ENCODE results near the gene LPAR5. TPM values are rescaled to one million over a fixed set of nuclear protein-coding genes. Genes with fewer than 3 reads are reported as not detected.
A peak's percentile ranks its signal among the peaks of the same experiment; 100 is the strongest.

LPAR5 gene
- total RNA-seq, 2 donors from 2014 or later = 3.1 to 4.5 TPM

DNA sequence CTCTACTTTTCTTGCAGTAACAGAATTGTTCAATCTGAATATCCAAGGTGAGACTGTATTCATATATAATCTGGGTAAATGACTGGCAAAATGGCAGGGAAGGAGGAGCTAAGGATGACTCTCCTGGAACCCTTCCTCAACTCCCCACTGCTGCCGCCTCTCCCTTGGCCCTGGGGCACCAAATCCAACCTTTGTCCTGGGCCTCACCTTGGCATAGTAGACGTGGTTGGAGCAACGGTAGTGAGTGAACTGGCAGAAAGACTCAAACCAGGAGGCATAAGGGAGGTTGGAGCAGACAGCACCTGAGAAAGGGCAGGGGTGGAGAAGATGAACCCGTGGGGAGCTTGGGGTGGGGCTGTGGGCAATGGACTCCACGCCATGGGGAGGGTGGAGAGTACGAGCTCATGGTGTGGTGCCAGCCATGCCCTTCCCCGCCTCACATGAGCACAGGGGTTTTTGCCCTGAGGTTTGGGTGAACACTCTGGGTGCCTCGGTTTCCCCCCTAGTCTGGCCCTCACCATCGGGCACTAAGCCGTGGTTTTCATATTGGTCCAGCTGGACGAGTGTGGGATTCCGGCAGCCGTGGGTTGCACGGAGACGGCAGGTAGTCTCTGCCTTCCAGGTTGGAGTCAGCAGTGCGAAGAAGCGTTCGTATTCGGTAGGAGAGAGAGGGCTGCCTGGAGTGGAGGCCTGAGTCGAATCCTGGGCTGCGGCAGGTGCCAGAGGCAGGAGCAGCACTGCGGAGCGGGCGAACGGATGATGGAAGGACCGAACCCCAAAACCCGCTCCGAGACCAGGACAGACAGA lies 10.7 kb upstream of the LPAR5 start:
- no peak overlapping the region for H3K27ac Mint-ChIP-seq
- peaks cover 3% of the 10 kb centered on the region for H3K27me3 Mint-ChIP-seq
- no peak for ATAC-seq (replicated peaks)
- peaks cover 6% of the 10 kb centered on the region for H3K9me3 Mint-ChIP-seq
- peaks cover 36% of the 10 kb centered on the region for H3K36me3 Mint-ChIP-seq (ENCODE audit: low read depth)
- peak overlapping the region; percentile 61 for H3K4me3 Mint-ChIP-seq
- H3K4me1 Mint-ChIP-seq = peaks cover 5% of the 10 kb centered on the region

DNA sequence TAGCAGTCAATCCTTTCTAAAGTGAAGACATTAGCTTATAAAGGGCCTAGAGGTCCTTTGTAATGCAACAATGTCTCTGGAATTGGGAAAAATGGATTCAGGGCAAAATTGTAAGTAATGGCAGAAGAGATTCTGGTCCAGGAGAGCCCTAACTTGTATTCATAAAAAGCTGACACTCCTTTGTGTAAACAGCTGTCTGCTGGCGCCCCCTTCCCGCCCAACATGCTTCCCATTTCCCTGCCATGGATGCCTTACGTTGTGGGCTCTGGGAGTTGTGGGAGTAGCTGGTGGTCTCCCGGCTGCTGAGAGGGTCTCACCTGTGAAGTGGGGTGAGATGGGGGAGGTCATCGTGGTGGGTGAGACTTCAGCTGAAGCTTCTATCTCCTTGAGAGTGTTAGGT lies 9.1 kb upstream of the LPAR5 start:
- peaks cover 5% of the 10 kb centered on the region for H3K4me1 Mint-ChIP-seq
- peaks cover 21% of the 10 kb centered on the region for H3K36me3 Mint-ChIP-seq (ENCODE audit: low read depth)
- H3K4me3 Mint-ChIP-seq = no peak overlapping the region
- peaks cover 3% of the 10 kb centered on the region for H3K27me3 Mint-ChIP-seq
- peaks cover 6% of the 10 kb centered on the region for H3K9me3 Mint-ChIP-seq
- no peak overlapping the region for H3K27ac Mint-ChIP-seq
- no peak for ATAC-seq (replicated peaks)

DNA sequence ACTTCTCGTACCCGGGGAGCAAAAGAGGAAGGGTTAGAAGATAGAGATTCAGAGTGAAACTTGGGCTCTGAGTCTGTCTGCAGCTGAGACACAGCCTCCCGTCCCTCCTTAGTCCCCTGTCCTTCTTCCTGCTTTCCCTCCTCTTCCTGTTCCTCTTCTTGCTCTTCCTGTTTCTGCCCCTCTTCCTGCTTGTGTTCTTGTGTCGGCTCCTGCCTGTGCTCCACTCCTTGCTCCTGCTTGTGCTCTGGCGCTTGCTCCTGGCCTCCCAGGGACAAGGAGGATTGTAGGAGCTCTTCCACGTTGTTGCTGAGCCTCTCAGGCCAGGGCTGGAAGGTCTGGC lies 8.5 kb upstream of the LPAR5 start:
- Mint-ChIP-seq H3K4me1 (peaks cover 5% of the 10 kb centered on the region), H3K9me3 (peaks cover 6% of the 10 kb centered on the region), H3K27ac (no peak overlapping the region), H3K4me3 (no peak overlapping the region), H3K36me3 (ENCODE audit: low read depth) (peaks cover 20% of the 10 kb centered on the region), H3K27me3 (peaks cover 3% of the 10 kb centered on the region)
- ATAC-seq (replicated peaks) = no peak

DNA sequence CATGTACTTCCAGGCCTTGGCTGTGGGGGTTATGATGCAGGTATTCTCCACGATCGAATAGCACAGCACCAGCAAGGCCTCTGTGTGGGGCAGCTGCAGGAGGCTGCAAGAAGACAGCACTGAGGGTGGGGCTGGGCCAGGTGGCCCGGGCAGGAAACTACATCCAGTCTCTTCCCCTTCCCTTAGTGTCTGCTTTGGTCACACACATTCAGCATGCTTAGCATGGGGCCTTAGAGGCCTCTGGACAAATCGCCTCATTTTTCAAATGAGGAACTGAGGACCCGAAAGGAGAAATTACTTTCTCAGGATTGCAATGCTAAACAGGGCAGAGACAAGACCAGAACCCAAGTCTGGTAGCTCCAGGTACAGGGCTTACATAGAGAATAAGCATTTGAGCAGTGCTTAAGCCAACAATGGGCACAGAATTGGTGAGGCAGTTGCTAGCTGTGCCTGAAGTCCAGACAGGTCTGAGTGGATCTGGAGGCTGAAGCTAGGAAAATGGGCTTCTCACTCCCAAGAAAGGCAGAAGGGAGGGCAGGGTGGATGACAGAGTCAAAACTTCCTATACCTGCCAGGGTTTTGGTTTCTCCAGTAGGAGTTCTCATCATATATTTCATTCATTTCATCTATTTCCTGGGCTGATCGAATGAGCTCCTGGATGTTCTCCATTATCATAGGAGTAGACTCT lies 8.0 kb upstream of the LPAR5 start:
- Mint-ChIP-seq H3K9me3 (peaks cover 6% of the 10 kb centered on the region), H3K27ac (no peak overlapping the region), H3K36me3 (ENCODE audit: low read depth) (peaks cover 20% of the 10 kb centered on the region), H3K27me3 (peaks cover 3% of the 10 kb centered on the region), H3K4me3 (no peak overlapping the region), H3K4me1 (peaks cover 5% of the 10 kb centered on the region)
- no peak for ATAC-seq (replicated peaks)

DNA sequence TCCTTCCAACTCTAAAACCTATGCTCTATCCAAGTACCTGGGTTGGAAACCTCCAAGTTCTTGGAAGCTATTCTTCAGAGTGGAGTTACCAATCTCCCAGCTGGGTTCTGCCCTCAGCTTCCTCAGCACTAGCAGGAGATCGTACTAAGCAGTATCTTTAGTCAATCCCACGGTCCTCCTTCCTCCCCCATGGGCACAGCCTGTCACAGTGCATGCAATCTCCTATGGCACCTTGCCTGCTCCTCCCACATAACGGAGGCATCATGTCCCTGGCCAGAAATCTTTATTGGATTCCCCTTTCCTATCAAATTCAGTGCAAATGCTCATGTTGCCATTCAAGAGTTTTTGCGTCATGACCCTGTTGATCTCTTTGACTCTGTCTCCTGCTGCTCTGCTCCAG lies 5.4 kb upstream of the LPAR5 start:
- ATAC-seq (replicated peaks) = no peak
- peaks cover 6% of the 10 kb centered on the region for H3K9me3 Mint-ChIP-seq
- H3K4me3 Mint-ChIP-seq = no peak overlapping the region
- peaks cover 3% of the 10 kb centered on the region for H3K4me1 Mint-ChIP-seq
- H3K27ac Mint-ChIP-seq = no peak overlapping the region
- H3K36me3 Mint-ChIP-seq (ENCODE audit: low read depth) = peaks cover under 1% of the 10 kb centered on the region
- H3K27me3 Mint-ChIP-seq = peaks cover 3% of the 10 kb centered on the region

DNA sequence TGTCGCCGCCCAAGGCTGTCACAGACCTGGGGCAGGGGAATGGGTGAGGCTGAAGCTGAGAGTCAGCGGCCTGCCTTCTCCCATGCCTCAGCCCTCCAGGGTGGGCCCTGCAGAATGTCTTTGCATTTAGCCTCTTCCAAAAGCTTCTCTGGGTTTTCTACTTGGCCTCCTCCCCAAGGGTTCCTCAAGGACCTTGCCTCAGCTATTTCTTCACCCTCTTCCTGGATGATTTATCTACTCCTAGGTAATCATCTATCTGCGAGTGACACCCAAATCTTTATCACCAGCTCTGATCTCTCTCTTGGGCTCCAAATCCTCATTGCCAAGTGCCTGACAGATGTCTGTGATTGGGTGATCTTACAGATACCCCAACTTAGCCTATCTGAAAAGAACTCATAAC lies 4.7 kb upstream of the LPAR5 start:
- ATAC-seq (replicated peaks) = no peak
- no peak overlapping the region for H3K27ac Mint-ChIP-seq
- peaks cover 3% of the 10 kb centered on the region for H3K27me3 Mint-ChIP-seq
- peaks cover 4% of the 10 kb centered on the region for H3K4me1 Mint-ChIP-seq
- no peaks in the 10 kb centered on the region for H3K36me3 Mint-ChIP-seq (ENCODE audit: low read depth)
- H3K4me3 Mint-ChIP-seq = no peak overlapping the region
- peaks cover 6% of the 10 kb centered on the region for H3K9me3 Mint-ChIP-seq

DNA sequence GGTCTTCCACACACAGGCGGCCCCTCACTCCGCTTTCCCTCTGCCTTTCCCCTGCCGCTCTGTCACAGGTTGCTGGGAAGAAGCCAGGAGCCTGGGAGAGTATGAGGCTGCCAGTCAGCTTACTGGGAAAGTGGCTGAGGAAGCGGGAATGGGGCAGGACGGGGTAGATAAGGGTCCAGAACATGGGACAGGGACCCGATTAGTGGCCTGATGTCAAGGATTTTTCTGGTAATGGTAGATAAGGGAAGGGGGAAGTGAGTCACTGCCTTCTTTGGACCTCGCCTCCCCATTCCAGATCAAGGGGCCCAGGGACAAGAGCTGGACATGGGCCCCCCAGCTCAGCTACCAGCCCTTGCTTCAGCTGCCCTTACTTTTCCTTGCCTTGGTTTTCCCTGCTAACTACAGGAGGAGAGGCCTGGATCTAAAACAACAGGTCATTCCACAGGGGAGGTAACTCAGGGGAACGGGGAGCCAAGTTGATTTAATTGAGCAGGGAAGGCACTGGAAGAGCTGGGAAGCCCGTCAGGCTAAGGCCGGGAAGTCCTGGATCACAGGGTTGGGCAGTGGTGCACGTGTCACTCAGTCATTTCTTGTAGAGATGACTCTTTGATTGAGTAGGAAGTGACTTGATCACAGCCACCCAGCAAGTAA lies 3.5 kb upstream of the LPAR5 start:
- H3K4me1 Mint-ChIP-seq = peaks cover 4% of the 10 kb centered on the region
- no peak overlapping the region for H3K27ac Mint-ChIP-seq
- peaks cover 3% of the 10 kb centered on the region for H3K9me3 Mint-ChIP-seq
- no peaks in the 10 kb centered on the region for H3K36me3 Mint-ChIP-seq (ENCODE audit: low read depth)
- H3K4me3 Mint-ChIP-seq = no peak overlapping the region
- no peak for ATAC-seq (replicated peaks)
- H3K27me3 Mint-ChIP-seq = peaks cover 3% of the 10 kb centered on the region

DNA sequence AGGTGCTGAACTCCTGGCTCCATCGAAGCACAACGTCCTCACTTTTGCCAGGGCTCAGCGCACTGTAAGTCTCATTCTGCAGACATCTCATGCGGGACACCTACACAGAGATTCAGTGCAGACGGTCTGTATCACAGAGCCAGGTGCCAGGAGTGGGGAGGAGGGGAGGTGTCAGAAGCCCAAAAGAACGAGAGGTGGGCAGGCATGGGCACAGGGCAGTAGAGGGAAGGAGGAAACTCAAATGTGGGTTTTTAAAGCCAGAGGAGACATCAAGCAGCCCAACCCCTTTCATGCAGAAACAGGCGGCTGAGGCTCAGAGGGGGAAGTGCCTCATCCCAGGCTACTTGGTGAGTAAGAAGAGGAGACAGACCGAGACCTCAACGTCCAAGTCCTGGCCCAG lies 2.5 kb upstream of the LPAR5 start:
- Mint-ChIP-seq H3K9me3 (no peaks in the 10 kb centered on the region), H3K27me3 (peaks cover 3% of the 10 kb centered on the region), H3K27ac (no peak overlapping the region), H3K4me3 (no peak overlapping the region), H3K4me1 (peaks cover 4% of the 10 kb centered on the region), H3K36me3 (ENCODE audit: low read depth) (no peaks in the 10 kb centered on the region)
- no peak for ATAC-seq (replicated peaks)

DNA sequence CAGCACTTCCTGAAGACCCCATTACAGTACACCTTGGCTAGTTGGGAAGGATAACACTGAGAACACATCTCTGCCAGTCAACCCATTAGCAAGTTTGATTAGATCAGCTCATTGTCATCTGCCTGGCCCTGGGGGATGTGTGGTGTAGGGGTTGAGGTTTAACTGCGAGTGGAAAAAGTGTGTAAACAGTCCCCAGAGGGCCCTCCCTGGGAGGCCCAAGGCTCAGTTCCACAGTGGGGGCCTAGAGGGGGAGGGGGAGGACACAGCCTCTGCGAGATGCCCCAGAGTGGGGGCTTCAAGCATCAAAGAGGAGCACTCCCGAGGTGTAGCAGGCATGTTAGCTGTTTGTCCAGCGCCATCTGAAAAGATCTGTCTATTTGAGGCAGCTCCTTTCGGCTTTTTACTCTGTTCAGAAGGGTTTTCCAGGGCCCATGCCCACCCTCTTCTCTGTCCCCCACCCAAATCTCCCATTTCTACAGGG lies 344 bp downstream of the LPAR5 start:
- Mint-ChIP-seq H3K36me3 (ENCODE audit: low read depth) (no peaks in the 10 kb centered on the region), H3K4me1 (peaks cover 16% of the 10 kb centered on the region), H3K4me3 (peak overlapping the region; percentile 50), H3K27ac (peak overlapping the region; percentile 52), H3K27me3 (no peaks in the 10 kb centered on the region), H3K9me3 (no peaks in the 10 kb centered on the region)
- ATAC-seq (replicated peaks) = peak; percentile 69

DNA sequence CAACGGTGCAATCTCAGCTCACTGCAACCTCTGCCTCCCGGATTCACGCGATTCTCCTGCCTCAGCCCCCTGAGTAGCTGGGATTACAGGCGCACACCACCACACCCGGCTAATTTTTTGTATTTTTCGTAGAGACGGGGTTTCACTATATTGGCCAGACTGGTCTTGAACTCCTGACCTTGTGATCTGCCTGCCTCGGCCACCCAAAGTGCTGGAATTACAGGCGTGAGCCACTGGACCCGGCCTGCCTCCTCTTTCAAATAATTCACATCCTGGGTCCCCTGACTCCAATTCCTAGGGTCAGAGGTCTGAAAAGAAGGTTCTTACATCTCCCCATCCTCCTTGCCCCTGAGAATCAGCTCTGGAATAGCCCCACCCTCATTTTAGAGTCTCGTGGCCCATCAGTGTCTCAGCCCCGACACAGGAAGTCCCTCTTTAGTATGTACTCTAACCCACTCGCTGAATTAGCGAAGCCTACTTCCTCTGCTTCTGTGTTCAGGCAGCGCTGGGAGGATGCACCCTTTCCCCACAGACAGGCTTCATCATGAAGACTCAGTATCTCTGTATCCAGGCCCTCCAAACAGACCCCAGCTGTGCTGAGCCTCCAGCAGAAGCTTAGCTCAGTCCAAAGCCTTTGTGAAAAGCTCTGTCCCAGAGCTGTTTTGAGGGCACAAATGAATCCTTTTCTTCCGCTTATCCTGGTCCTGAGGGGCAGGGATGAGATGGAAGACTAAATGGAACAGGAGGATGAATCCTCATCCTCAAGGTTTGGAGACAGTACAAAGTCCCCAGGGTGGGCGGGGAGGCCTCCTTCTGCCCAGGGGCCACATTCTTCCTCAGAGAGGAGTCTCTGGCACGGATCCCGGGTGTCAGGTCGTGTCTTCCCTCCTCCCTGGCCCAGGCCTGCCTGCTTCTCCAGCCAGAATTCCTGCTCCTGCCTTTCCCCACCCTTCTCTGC lies 3.5 kb downstream of the LPAR5 start:
- no peaks in the 10 kb centered on the region for H3K9me3 Mint-ChIP-seq
- H3K4me1 Mint-ChIP-seq = peaks cover 23% of the 10 kb centered on the region
- H3K4me3 Mint-ChIP-seq = peak overlapping the region; percentile 73
- ATAC-seq (replicated peaks) = peak; percentile 80
- peak overlapping the region; percentile 92 for H3K27ac Mint-ChIP-seq
- no peaks in the 10 kb centered on the region for H3K27me3 Mint-ChIP-seq
- H3K36me3 Mint-ChIP-seq (ENCODE audit: low read depth) = no peaks in the 10 kb centered on the region

DNA sequence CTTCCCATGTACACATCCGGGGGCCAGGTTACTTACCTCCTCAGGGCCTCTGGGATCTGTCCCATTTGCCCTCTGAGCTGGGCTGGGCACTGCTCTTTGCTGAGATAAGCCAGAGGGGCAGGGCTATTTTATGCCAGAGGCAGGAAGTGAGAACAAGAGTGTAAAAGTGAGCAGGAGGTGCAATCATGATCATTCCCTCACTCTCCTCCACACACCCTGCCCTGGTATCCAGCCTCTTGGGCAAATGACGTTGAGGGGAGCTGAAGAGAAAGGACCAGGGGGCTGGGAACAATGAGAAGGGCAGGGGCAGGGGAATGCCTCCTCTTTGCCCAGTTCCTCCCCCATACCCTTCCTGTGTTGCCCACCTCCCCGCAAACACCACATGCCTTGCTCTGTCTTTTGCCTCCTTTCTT lies 4.2 kb downstream of the LPAR5 start:
- Mint-ChIP-seq H3K27ac (peak overlapping the region; percentile 92), H3K4me1 (peaks cover 28% of the 10 kb centered on the region), H3K27me3 (no peaks in the 10 kb centered on the region), H3K36me3 (ENCODE audit: low read depth) (no peaks in the 10 kb centered on the region), H3K4me3 (peak overlapping the region; percentile 73), H3K9me3 (no peaks in the 10 kb centered on the region)
- peak; percentile 36 for ATAC-seq (replicated peaks)

DNA sequence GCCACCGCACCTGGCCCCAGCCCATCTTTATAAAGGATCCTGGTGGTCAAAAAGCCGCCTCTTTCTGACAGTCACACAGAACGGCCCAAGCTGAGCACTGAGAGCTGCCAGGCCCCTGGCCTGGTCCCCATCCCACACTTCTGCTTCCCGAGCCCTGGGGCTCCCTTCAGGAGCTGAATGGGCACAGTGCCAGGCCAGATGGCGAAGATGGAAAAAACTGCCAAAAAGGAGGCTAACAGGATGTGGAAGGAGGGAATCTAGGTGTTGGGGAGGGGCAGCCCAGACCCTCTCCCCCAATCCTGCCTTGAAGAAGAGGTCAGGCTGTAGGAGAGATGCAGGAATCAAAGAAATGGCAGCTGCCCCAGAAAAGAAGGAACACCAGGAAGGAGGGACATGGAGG lies 5.0 kb downstream of the LPAR5 start:
- peak overlapping the region; percentile 73 for H3K4me3 Mint-ChIP-seq
- H3K4me1 Mint-ChIP-seq = peaks cover 27% of the 10 kb centered on the region
- no peak for ATAC-seq (replicated peaks)
- H3K27ac Mint-ChIP-seq = peak overlapping the region; percentile 92
- no peaks in the 10 kb centered on the region for H3K36me3 Mint-ChIP-seq (ENCODE audit: low read depth)
- no peaks in the 10 kb centered on the region for H3K9me3 Mint-ChIP-seq
- H3K27me3 Mint-ChIP-seq = no peaks in the 10 kb centered on the region

DNA sequence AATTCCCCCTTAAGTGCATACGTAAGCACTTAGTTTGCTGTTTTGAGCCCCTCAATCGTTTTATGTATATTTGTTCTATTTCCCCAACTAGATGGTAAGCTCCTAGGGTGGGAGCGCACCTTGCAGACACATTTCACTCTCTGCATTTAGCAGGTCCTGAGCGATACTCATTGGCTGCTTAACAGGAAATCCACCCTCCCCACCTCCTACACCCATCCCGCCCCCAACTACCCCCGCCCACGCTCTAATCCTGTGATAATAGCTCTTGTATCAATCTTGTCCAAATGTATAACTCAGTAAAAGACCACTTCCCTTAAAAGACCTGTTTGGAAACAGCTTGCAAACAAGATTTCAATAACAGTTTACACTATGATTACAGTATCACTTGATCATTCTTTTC lies 8.1 kb downstream of the LPAR5 start:
- Mint-ChIP-seq H3K27me3 (no peaks in the 10 kb centered on the region), H3K36me3 (ENCODE audit: low read depth) (no peaks in the 10 kb centered on the region), H3K4me1 (peaks cover 27% of the 10 kb centered on the region), H3K9me3 (no peaks in the 10 kb centered on the region), H3K27ac (peak overlapping the region; percentile 64), H3K4me3 (peak overlapping the region; percentile 72)
- peak; percentile 48 for ATAC-seq (replicated peaks)
